HEK293 (cell line): ENCODE measurements around the gene IFNAR1.

Source experiments
- BCL11B ChIP-seq: fragments of 450-650 bp; formaldehyde crosslinking; IDR thresholded peaks from 2 replicates; pipeline ENCODE4 v1.5.1; 2016; ENCODE audit warnings: low read depth, missing biosample characterization, missing genetic modification characterization
- GLIS1 ChIP-seq: fragments of 450-650 bp; formaldehyde crosslinking; IDR thresholded peaks from 2 replicates; pipeline ENCODE4 v1.5.1; 2016; ENCODE audit warnings: missing biosample characterization, missing genetic modification characterization
- IKZF3 ChIP-seq: fragments of 450-650 bp; IDR thresholded peaks from 2 replicates; pipeline ENCODE4 v1.5.0; 2018; ENCODE audit warnings: missing biosample characterization, mild to moderate bottlenecking, missing genetic modification characterization, moderate library complexity
- KLF1 ChIP-seq: fragments of 450-650 bp; formaldehyde crosslinking; IDR thresholded peaks from 2 replicates; pipeline ENCODE4 v1.5.1; 2016; ENCODE audit warnings: missing biosample characterization, missing genetic modification characterization
- KLF8 ChIP-seq: fragments of 450-650 bp; formaldehyde crosslinking; IDR thresholded peaks from 2 replicates; pipeline ENCODE4 v1.5.1; 2016; ENCODE audit warnings: missing biosample characterization, missing genetic modification characterization
- KLF9 ChIP-seq: fragments of 450-650 bp; formaldehyde crosslinking; IDR thresholded peaks from 2 replicates; pipeline ENCODE4 v1.5.1; 2016; ENCODE audit warnings: missing biosample characterization, missing genetic modification characterization, low read depth
- REPIN1 ChIP-seq: fragments of 450-650 bp; formaldehyde crosslinking; IDR thresholded peaks from 2 replicates; pipeline ENCODE4 v1.5.1; 2017; ENCODE audit warnings: missing biosample characterization, missing genetic modification characterization, low read depth
- YY1 ChIP-seq: fragments of 450-650 bp; formaldehyde crosslinking; IDR thresholded peaks from 2 replicates; pipeline ENCODE4 v1.5.1; 2018; ENCODE audit warnings: missing biosample characterization, missing genetic modification characterization
- ZBTB26 ChIP-seq: fragments of 450-650 bp; formaldehyde crosslinking; optimal IDR thresholded peaks from 2 replicates; pipeline ENCODE3; 2016; ENCODE audit warnings: missing biosample characterization, mild to moderate bottlenecking, missing genetic modification characterization
- ZBTB48 ChIP-seq: fragments of 450-650 bp; formaldehyde crosslinking; IDR thresholded peaks from 2 replicates; pipeline ENCODE4 v1.5.1; 2016; ENCODE audit warnings: missing biosample characterization, missing genetic modification characterization
- ZFP69B ChIP-seq: fragments of 450-650 bp; formaldehyde crosslinking; IDR thresholded peaks from 2 replicates; pipeline ENCODE4 v1.5.1; 2016; ENCODE audit warnings: missing biosample characterization, missing genetic modification characterization
- ZIC2 ChIP-seq: fragments of 450-650 bp; formaldehyde crosslinking; IDR thresholded peaks from 2 replicates; pipeline ENCODE4 v1.5.1; 2016; ENCODE audit warnings: missing biosample characterization, missing genetic modification characterization
- ZNF10 ChIP-seq: fragments of 450-650 bp; formaldehyde crosslinking; IDR thresholded peaks from 2 replicates; pipeline ENCODE4 v1.5.1; 2017; ENCODE audit warnings: missing biosample characterization, missing genetic modification characterization
- ZNF112 ChIP-seq: fragments of 450-650 bp; formaldehyde crosslinking; IDR thresholded peaks from 2 replicates; pipeline ENCODE4 v1.5.0; 2017; ENCODE audit warnings: missing biosample characterization, missing genetic modification characterization
- ZNF169 ChIP-seq: fragments of 450-650 bp; formaldehyde crosslinking; IDR thresholded peaks from 2 replicates; pipeline ENCODE4 v1.5.1; 2016; ENCODE audit warnings: missing biosample characterization, missing genetic modification characterization
- ZNF211 ChIP-seq: fragments of 450-650 bp; formaldehyde crosslinking; IDR thresholded peaks from 2 replicates; pipeline ENCODE4 v1.5.1; 2016; ENCODE audit warnings: low read depth, missing biosample characterization, missing genetic modification characterization
- ZNF280C ChIP-seq: fragments of 450-650 bp; formaldehyde crosslinking; IDR thresholded peaks from 2 replicates; pipeline ENCODE4 v1.5.1; 2016; ENCODE audit warnings: missing biosample characterization, missing genetic modification characterization
- ZNF324 ChIP-seq: fragments of 450-650 bp; formaldehyde crosslinking; IDR thresholded peaks from 2 replicates; pipeline ENCODE4 v1.5.1; 2016; ENCODE audit warnings: missing biosample characterization, missing genetic modification characterization
- ZNF335 ChIP-seq: fragments of 450-650 bp; formaldehyde crosslinking; conservative IDR thresholded peaks from 2 replicates; pipeline ENCODE4 v1.5.1; 2016; ENCODE audit warnings: missing biosample characterization, missing genetic modification characterization
- ZNF362 ChIP-seq: fragments of 450-650 bp; formaldehyde crosslinking; IDR thresholded peaks from 2 replicates; pipeline ENCODE4 v1.5.1; 2016; ENCODE audit warnings: missing biosample characterization, missing genetic modification characterization
- ZNF624 ChIP-seq: fragments of 450-650 bp; formaldehyde crosslinking; IDR thresholded peaks from 2 replicates; pipeline ENCODE4 v1.5.1; 2017; ENCODE audit warnings: missing biosample characterization, missing genetic modification characterization
- ZNF692 ChIP-seq: fragments of 450-650 bp; formaldehyde crosslinking; IDR thresholded peaks from 2 replicates; pipeline ENCODE4 v1.5.1; 2016; ENCODE audit warnings: missing biosample characterization, missing genetic modification characterization
- TF ChIP-seq, protein P1 (sequence below): fragments of 450-650 bp; formaldehyde crosslinking; IDR thresholded peaks from 2 replicates; pipeline ENCODE4 v1.5.1; 2016; ENCODE audit warnings: missing biosample characterization, missing genetic modification characterization
- TF ChIP-seq, protein P2 (sequence below): fragments of 450-650 bp; formaldehyde crosslinking; IDR thresholded peaks from 2 replicates; pipeline ENCODE4 v1.5.1; 2016; ENCODE audit warnings: missing biosample characterization, missing genetic modification characterization
- TF ChIP-seq, protein P3 (sequence below): fragments of 450-650 bp; formaldehyde crosslinking; IDR thresholded peaks from 2 replicates; pipeline ENCODE4 v1.5.1; 2016; ENCODE audit warnings: missing biosample characterization, missing genetic modification characterization

IFNAR1 gene

DNA sequence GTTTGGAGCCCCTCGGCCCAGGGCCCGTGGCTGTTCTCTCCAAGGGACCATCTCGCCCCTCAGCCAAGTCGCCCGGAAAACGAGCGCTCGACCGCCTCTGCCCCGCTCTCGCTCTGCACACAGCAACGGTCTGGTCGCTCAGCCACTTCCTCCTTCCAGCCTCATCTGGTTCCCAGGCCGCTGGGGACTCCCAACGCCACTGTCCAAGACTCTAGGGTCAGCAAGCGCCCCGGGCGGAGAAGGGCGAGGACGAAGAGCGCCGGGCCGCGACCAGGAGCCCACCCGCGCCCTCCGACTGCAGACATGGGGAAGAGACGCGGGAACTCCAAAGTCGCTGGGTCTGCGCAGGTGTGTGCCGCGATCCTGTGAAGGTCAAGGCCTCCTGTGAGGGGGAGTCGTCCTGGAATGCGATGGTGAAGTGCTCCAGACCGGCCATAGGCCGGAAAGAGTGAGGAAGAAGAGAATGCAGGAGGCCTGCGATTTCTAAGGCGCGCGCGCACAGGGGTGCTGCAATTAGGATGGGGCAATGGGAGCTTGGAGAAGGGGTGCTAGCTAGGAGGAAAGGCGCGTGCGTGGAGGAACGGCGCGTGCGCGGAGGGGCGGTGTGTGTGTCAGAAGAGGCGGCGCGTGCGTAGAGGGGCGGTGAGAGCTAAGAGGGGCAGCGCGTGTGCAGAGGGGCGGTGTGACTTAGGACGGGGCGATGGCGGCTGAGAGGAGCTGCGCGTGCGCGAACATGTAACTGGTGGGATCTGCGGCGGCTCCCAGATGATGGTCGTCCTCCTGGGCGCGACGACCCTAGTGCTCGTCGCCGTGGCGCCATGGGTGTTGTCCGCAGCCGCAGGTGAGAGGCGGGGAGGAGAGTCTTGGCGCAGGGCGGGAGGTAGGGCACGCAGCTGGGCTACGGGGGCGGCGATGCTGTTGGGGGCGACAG lies at the start of gene IFNAR1 (continued):
- TF ChIP-seq ZNF692 (tag by site-specific recombination) (peak; percentile 87), ZBTB26 (tag by site-specific recombination) (peak; percentile 100), KLF8 (tag by site-specific recombination) (peak; percentile 94), BCL11B (tag by site-specific recombination) (0 out of 2 replicates have a peak, but pooled peaks have one; percentile 17), YY1 (peak; percentile 40; the same call in 1 of the 2 replicates), ZNF280C (tag by site-specific recombination) (no peak), REPIN1 (tag by site-specific recombination) (peak; percentile 81; the same call in 1 of the 2 replicates), ZNF112 (no peak), GLIS1 (tag by site-specific recombination) (peak; percentile 81), ZNF335 (peak; percentile 96), ZNF324 (tag by site-specific recombination) (peak; percentile 88), ZNF624 (peak; percentile 72; the same call in 1 of the 2 replicates), ZFP69B (tag by site-specific recombination) (peak; percentile 40), IKZF3 (tag by site-specific recombination) (peak; percentile 97), ZNF362 (no peak), ZBTB48 (tag by site-specific recombination) (peak; percentile 99), ZIC2 (tag by site-specific recombination) (peak; percentile 73), ZNF169 (0 out of 2 replicates have a peak, but pooled peaks have one; percentile 60), KLF9 (peak; percentile 85), KLF1 (tag by site-specific recombination) (peak; percentile 96), ZNF211 (tag by site-specific recombination) (no peak), ZNF10 (tag by site-specific recombination) (0 out of 2 replicates have a peak, but pooled peaks have one; percentile 57)
- TF ChIP-seq, protein P1, sequence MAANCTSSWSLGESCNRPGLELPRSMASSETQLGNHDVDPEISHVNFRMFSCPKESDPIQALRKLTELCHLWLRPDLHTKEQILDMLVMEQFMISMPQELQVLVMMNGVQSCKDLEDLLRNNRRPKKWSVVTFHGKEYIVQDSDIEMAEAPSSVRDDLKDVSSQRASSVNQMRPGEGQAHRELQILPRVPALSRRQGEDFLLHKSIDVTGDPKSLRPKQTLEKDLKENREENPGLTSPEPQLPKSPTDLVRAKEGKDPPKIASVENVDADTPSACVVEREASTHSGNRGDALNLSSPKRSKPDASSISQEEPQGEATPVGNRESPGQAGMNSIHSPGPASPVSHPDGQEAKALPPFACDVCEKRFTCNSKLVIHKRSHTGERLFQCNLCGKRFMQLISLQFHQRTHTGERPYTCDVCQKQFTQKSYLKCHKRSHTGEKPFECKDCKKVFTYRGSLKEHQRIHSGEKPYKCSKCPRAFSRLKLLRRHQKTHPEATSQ: peak; percentile 91
- TF ChIP-seq, protein P2, sequence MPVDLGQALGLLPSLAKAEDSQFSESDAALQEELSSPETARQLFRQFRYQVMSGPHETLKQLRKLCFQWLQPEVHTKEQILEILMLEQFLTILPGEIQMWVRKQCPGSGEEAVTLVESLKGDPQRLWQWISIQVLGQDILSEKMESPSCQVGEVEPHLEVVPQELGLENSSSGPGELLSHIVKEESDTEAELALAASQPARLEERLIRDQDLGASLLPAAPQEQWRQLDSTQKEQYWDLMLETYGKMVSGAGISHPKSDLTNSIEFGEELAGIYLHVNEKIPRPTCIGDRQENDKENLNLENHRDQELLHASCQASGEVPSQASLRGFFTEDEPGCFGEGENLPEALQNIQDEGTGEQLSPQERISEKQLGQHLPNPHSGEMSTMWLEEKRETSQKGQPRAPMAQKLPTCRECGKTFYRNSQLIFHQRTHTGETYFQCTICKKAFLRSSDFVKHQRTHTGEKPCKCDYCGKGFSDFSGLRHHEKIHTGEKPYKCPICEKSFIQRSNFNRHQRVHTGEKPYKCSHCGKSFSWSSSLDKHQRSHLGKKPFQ (tag by site-specific recombination): peak; percentile 99
- TF ChIP-seq, protein P3, sequence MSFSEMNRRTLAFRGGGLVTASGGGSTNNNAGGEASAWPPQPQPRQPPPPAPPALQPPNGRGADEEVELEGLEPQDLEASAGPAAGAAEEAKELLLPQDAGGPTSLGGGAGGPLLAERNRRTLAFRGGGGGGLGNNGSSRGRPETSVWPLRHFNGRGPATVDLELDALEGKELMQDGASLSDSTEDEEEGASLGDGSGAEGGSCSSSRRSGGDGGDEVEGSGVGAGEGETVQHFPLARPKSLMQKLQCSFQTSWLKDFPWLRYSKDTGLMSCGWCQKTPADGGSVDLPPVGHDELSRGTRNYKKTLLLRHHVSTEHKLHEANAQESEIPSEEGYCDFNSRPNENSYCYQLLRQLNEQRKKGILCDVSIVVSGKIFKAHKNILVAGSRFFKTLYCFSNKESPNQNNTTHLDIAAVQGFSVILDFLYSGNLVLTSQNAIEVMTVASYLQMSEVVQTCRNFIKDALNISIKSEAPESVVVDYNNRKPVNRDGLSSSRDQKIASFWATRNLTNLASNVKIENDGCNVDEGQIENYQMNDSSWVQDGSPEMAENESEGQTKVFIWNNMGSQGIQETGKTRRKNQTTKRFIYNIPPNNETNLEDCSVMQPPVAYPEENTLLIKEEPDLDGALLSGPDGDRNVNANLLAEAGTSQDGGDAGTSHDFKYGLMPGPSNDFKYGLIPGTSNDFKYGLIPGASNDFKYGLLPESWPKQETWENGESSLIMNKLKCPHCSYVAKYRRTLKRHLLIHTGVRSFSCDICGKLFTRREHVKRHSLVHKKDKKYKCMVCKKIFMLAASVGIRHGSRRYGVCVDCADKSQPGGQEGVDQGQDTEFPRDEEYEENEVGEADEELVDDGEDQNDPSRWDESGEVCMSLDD (tag by site-specific recombination): peak; percentile 100
